Measurements from ENCODE around the gene SLC5A6.
A peak's percentile ranks its signal among the peaks of the same experiment; 100 is the strongest.

Gene SLC5A6
- 18.2 to 55.0 (median 40.7) reads per million in 18 experiments for total RNA-seq

GRCh38 chr2:27211943-27212625 is at the start of gene SLC5A6, which contains the start of gene ATRAID:
Gene SLC5A6, minus strand, starts transcription at chr2:27212268. Its CDS starts 4,618 bp downstream, at chr2:27207650.
Gene ATRAID, plus strand, starts transcription at chr2:27212041. Its CDS starts 328 bp downstream, at chr2:27212369.
- DNase-seq: peak; percentile 90 to 91

- DNase-seq: no peak
These were observed 49.3 kb upstream of the SLC5A6 start for GRCh38 chr2:27261241-27261925.

GRCh38 chr2:27258051-27258450 is 46.0 kb upstream of the SLC5A6 start:
- no peak for DNase-seq

GRCh38 chr2:27256855-27257454 is 44.9 kb upstream of the SLC5A6 start:
- DNase-seq: no peak

GRCh38 chr2:27255660-27256059 is 43.6 kb upstream of the SLC5A6 start:
- DNase-seq: no peak

- DNase-seq: no peak
These were observed 43.1 kb upstream of the SLC5A6 start for GRCh38 chr2:27255187-27255586.

GRCh38 chr2:27251766-27252165 is 39.7 kb upstream of the SLC5A6 start:
- no peak for DNase-seq

- no peak for DNase-seq
These were observed 38.7 kb upstream of the SLC5A6 start for GRCh38 chr2:27250652-27251379.

- DNase-seq: peak; percentile 61 to 79
These were observed 38.0 kb upstream of the SLC5A6 start for GRCh38 chr2:27249891-27250651.

GRCh38 chr2:27249159-27249890 is 37.3 kb upstream of the SLC5A6 start:
- DNase-seq: no peak

GRCh38 chr2:27247893-27248292 is 35.8 kb upstream of the SLC5A6 start:
- no peak for DNase-seq

- no peak for DNase-seq
These were observed 33.6 kb upstream of the SLC5A6 start for GRCh38 chr2:27245626-27246025.

GRCh38 chr2:27245116-27245515 is 33.0 kb upstream of the SLC5A6 start:
- DNase-seq: no peak

GRCh38 chr2:27243391-27244130 is 31.5 kb upstream of the SLC5A6 start:
- DNase-seq: no peak

- no peak for DNase-seq
These were observed 30.5 kb upstream of the SLC5A6 start for GRCh38 chr2:27242614-27242951.

- no peak for DNase-seq
These were observed 29.9 kb upstream of the SLC5A6 start for GRCh38 chr2:27241761-27242613.

- DNase-seq: no peak
These were observed 28.3 kb upstream of the SLC5A6 start for GRCh38 chr2:27240406-27240805.

- no peak for DNase-seq
These were observed 26.9 kb upstream of the SLC5A6 start for GRCh38 chr2:27238976-27239375.

- DNase-seq: no peak
These were observed 25.4 kb upstream of the SLC5A6 start for GRCh38 chr2:27237341-27237945.
